ENCODE data around the gene WNT5B. TPM values are rescaled to one million over a fixed set of nuclear protein-coding genes. Genes with fewer than 3 reads are reported as not detected.

Gene WNT5B
- total and polyA plus RNA-seq, 2 donors (not counting 3 experiments of a cell fraction or from before 2014, with no cell fraction given): not detected

DNA sequence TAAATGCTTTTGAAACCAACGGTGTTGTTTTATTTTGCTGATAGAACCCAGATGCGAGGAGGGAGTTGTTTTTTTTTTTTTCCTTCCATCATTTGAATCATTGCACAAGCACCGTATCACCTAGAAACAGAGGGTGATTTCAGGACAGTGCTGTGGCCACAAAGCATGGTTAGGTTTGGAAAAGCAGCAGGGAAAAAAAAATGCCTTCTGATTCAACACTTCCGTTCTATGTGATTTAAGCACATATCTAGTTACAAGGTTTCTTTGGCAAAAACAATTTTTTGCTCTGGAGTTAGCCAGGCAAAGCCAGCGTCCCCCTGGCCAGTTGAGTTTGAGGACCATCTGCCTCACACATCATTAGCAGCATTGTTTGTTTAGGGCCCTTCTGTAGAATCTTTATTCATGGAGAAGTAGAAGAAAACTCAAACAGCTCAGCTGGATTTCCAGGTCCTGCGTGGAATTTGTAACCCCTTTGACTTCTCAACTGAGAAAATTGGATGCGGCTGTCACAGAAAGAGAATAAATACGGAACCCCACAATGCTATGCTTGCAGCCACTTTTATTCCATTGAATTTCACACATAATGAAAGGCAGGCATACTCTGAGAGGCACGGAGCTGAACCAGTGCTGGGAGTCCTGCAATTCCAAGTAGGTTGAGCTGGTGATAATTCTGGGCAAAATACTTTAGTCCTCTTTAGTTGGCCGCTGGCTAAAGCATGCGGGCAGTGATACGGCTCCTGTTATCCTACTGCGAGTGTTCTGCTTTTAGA, 17.0 kb upstream of the WNT5B start:
- CTCF ChIA-PET: interaction anchor here (0.6 to 1.2 kb wide), 3 partner anchors 23 to 1895 kb away, joined by 3 to 4 read pairs (median 3); no protein-coding TSS in a partner anchor
- H3K4me2 ChIP-seq (ENCODE audit: insufficient read depth, low read length): no peak overlapping the region

DNA sequence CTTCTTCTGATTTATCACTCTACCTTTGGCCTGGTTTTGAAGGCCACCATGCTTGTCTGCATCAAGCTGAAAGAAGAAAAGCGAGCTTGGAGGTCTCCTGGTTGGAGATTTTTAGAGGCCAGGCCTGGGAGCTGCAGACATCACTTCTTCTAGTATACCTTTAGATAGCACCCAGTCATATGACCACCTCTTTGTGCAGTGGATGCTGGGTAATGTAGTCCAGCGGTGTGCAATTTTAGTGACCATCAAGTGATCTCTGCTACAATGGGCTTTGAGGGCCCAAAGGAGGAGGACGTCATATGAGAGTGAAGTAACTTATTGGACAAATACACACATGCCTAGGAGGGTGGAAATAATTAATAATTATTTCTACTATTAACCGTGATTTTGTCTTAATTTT, 15.2 kb upstream of the WNT5B start:
- POLR2A ChIA-PET: no interaction called here
- CTCF ChIA-PET: no interaction called here
- dilution Hi-C loops (cut with MboI; ENCODE audit: extremely low pct_ligation_motif_present, low sequenced_read_pairs): no loop called here

More for the DNA sequence above, 17.0 kb upstream of the WNT5B start:
- Histone ChIP-seq H3K79me2 (ENCODE audit: control insufficient read depth, insufficient read depth, low read length) (no peaks in the 10 kb centered on the region), H3K9ac (replicated peaks; ENCODE audit: extremely low read depth, insufficient read depth, low read length) (no peak overlapping the region), H3K4me3 (replicated peaks in 1 of 3; ENCODE audit: insufficient read depth in 1 of 3, low read depth in 1 of 3, low read length in 3 of 3) (no peak overlapping the region), H3K27ac (ENCODE audit: insufficient read depth, low read depth, low read length) (no peak overlapping the region), H3K36me3 (ENCODE audit: control insufficient read depth in 2 of 2, extremely low read depth in 1 of 2, insufficient read depth in 2 of 2, low read length in 2 of 2) (no peaks in the 10 kb centered on the region), H3K27me3 (ENCODE audit: control insufficient read depth in 2 of 2, insufficient read depth in 2 of 2, low read length in 2 of 2) (peaks cover 1 to 6% of the 10 kb centered on the region in 2 experiments), H3K9me1 (replicated peaks; ENCODE audit: control insufficient read depth, extremely low read depth, insufficient read depth, low read length) (no peaks in the 10 kb centered on the region), H4K20me1 (replicated peaks; ENCODE audit: control insufficient read depth, extremely low read depth, insufficient read depth, low read length) (no peaks in the 10 kb centered on the region), H3K9me3 (replicated peaks; ENCODE audit: control insufficient read depth, insufficient read depth, low read length) (no peaks in the 10 kb centered on the region), H2AFZ (ENCODE audit: low read depth, low read length) (no peak overlapping the region), H3K4me1 (ENCODE audit: control insufficient read depth, extremely low read depth, insufficient read depth, low read length) (no peaks in the 10 kb centered on the region)
- FAIRE-seq (no peak), DNase-seq (ENCODE audit: low read depth, low spot score) (peak; percentile 36)
- intact Hi-C loops (cut with micrococcal nuclease): no loop called here
- dilution Hi-C loops (cut with MboI; ENCODE audit: extremely low pct_ligation_motif_present, low sequenced_read_pairs): no loop called here
- TF ChIP-seq JUN (IDR thresholded peaks at IDR 0.05; ENCODE audit: borderline replicate concordance, insufficient read depth, insufficient read length, low read depth): no peak
- peak; percentile 8 for TF ChIP-seq FOS (IDR thresholded peaks at IDR 0.05; ENCODE audit: borderline replicate concordance, insufficient read depth, low read length)
- POLR2A ChIA-PET: no interaction called here
- BruUV-seq (replicated peaks): no TSS peak

More for the DNA sequence above, 15.2 kb upstream of the WNT5B start:
- H3K36me3 ChIP-seq (ENCODE audit: control insufficient read depth in 2 of 2, extremely low read depth in 1 of 2, insufficient read depth in 2 of 2, low read length in 2 of 2): no peaks in the 10 kb centered on the region
- H3K27me3 ChIP-seq (ENCODE audit: control insufficient read depth in 2 of 2, insufficient read depth in 2 of 2, low read length in 2 of 2): peaks cover 1 to 6% of the 10 kb centered on the region in 2 experiments
- BruUV-seq (replicated peaks): no TSS peak
- no peak for FAIRE-seq
- no peak overlapping the region for H2AFZ ChIP-seq (ENCODE audit: low read depth, low read length)
- H3K27ac ChIP-seq (ENCODE audit: insufficient read depth, low read depth, low read length): no peak overlapping the region
- H3K9ac ChIP-seq (replicated peaks; ENCODE audit: extremely low read depth, insufficient read depth, low read length): no peak overlapping the region
- peaks cover 3% of the 10 kb centered on the region for H3K4me1 ChIP-seq (ENCODE audit: control insufficient read depth, extremely low read depth, insufficient read depth, low read length)
- no peak overlapping the region for H3K4me2 ChIP-seq (ENCODE audit: insufficient read depth, low read length)
- no peaks in the 10 kb centered on the region for H3K79me2 ChIP-seq (ENCODE audit: control insufficient read depth, insufficient read depth, low read length)
- no peak overlapping the region for H3K4me3 ChIP-seq (replicated peaks in 1 of 3; ENCODE audit: insufficient read depth in 1 of 3, low read depth in 1 of 3, low read length in 3 of 3)
- TF ChIP-seq JUN (IDR thresholded peaks at IDR 0.05; ENCODE audit: borderline replicate concordance, insufficient read depth, insufficient read length, low read depth): no peak
- TF ChIP-seq, protein P1, sequence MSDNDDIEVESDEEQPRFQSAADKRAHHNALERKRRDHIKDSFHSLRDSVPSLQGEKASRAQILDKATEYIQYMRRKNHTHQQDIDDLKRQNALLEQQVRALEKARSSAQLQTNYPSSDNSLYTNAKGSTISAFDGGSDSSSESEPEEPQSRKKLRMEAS (IDR thresholded peaks at IDR 0.05; ENCODE audit: insufficient read depth, insufficient read length): no peak
- no peak for TF ChIP-seq FOS (IDR thresholded peaks at IDR 0.05; ENCODE audit: borderline replicate concordance, insufficient read depth, low read length)
- TF ChIP-seq, protein P2, sequence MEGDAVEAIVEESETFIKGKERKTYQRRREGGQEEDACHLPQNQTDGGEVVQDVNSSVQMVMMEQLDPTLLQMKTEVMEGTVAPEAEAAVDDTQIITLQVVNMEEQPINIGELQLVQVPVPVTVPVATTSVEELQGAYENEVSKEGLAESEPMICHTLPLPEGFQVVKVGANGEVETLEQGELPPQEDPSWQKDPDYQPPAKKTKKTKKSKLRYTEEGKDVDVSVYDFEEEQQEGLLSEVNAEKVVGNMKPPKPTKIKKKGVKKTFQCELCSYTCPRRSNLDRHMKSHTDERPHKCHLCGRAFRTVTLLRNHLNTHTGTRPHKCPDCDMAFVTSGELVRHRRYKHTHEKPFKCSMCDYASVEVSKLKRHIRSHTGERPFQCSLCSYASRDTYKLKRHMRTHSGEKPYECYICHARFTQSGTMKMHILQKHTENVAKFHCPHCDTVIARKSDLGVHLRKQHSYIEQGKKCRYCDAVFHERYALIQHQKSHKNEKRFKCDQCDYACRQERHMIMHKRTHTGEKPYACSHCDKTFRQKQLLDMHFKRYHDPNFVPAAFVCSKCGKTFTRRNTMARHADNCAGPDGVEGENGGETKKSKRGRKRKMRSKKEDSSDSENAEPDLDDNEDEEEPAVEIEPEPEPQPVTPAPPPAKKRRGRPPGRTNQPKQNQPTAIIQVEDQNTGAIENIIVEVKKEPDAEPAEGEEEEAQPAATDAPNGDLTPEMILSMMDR (IDR thresholded peaks at IDR 0.05; ENCODE audit: extremely low read depth in 1 of 2, insufficient read depth in 1 of 2, low read depth in 1 of 2, low read length in 2 of 2): no peak
- no peaks in the 10 kb centered on the region for H4K20me1 ChIP-seq (replicated peaks; ENCODE audit: control insufficient read depth, extremely low read depth, insufficient read depth, low read length)
- DNase-seq (ENCODE audit: low read depth, low spot score): no peak
- no peaks in the 10 kb centered on the region for H3K9me3 ChIP-seq (replicated peaks; ENCODE audit: control insufficient read depth, insufficient read depth, low read length)
- intact Hi-C loops (cut with micrococcal nuclease): no loop called here
- H3K9me1 ChIP-seq (replicated peaks; ENCODE audit: control insufficient read depth, extremely low read depth, insufficient read depth, low read length): no peaks in the 10 kb centered on the region
